H1 (cell line): ENCODE measurements around the gene SMCP. TPM values are rescaled to one million over a fixed set of nuclear protein-coding genes. Genes with fewer than 3 reads are reported as not detected.

Experiments used
- CTCF ChIA-PET: fragments of 300-600 bp; sonication (Branson Sonifier 250); formaldehyde crosslinking; loops from one replicate; lab custom pipeline; 2021; ENCODE audit not compliant: partially characterized antibody; lab: Charles Lee
- POLR2A ChIA-PET: fragments of 300-600 bp; sonication (Branson Sonifier 250); formaldehyde crosslinking; loops from one replicate; lab custom pipeline; 2021; ENCODE audit warnings: inconsistent platforms; ENCODE audit not compliant: partially characterized antibody; lab: Charles Lee
- DNase-seq, 2 experiments: peaks; one replicate each; pipeline versions ENCODE4 v3.0.0 to v3.0.0-alpha.2; 2010 to 2022; ENCODE audit warnings: low spot score in 2 of 2, low read depth in 1 of 2, mixed read lengths in 1 of 2
- FAIRE-seq: peaks from 2 replicates; lab custom pipeline; 2011; peaks lifted over from hg19 to GRCh38; lab: Jason Lieb, UNC
- H2AFZ ChIP-seq: 2 replicates; pipeline ENCODE4 v1.8.1; 2012; ENCODE audit warnings: low read length, inconsistent platforms
- H2AK5ac ChIP-seq: 2 replicates; pipeline ENCODE4 v1.6.1; 2013; ENCODE audit warnings: low read depth, low read length
- H2BK120ac ChIP-seq: replicated peaks from 2 replicates; pipeline ENCODE3; 2013; ENCODE audit warnings: low read depth, low read length, inconsistent platforms
- H2BK12ac ChIP-seq: 2 replicates; pipeline ENCODE4 v1.6.1; 2013; ENCODE audit warnings: low read depth, low read length
- H2BK15ac ChIP-seq: 2 replicates; pipeline ENCODE4 v1.6.1; 2013; ENCODE audit warnings: low read length
- H2BK20ac ChIP-seq: 2 replicates; pipeline ENCODE4 v1.6.1; 2013; ENCODE audit warnings: low read length
- H2BK5ac ChIP-seq: 2 replicates; pipeline ENCODE4 v1.6.1; 2013; ENCODE audit warnings: low read depth, low read length
- H3K14ac ChIP-seq: 2 replicates; pipeline ENCODE4 v1.6.1; 2013; ENCODE audit warnings: inconsistent platforms; ENCODE audit not compliant: insufficient read length
- H3K18ac ChIP-seq: 2 replicates; pipeline ENCODE4 v1.6.1; 2013; ENCODE audit warnings: low read length; ENCODE audit errors: extremely low read depth
- H3K23ac ChIP-seq: 2 replicates; pipeline ENCODE4 v1.6.1; 2013; ENCODE audit warnings: inconsistent platforms; ENCODE audit not compliant: insufficient read length
- H3K23me2 ChIP-seq: 2 replicates; pipeline ENCODE4 v1.6.1; 2013; ENCODE audit warnings: low read depth, low read length
- H3K27ac ChIP-seq: 2 replicates; pipeline ENCODE4 v1.6.1; 2011; ENCODE audit warnings: low read depth, low read length, inconsistent platforms
- H3K27me3 ChIP-seq, 4 experiments: replicated peaks in 1 of 4; 1 replicate in 1 of 4; 2 replicates in 3 of 4; pipeline versions ENCODE4 v1.6.1 to v1.8.1; 2011 to 2013; ENCODE audit warnings: low read length in 3 of 4, mild to moderate bottlenecking in 3 of 4, inconsistent platforms in 2 of 4, mixed read lengths in 2 of 4, moderate library complexity in 1 of 4; ENCODE audit not compliant: control insufficient read depth in 3 of 4, insufficient read depth in 3 of 4; ENCODE audit errors: extremely low read depth in 1 of 4
- H3K36me3 ChIP-seq, 4 experiments: 2 replicates each; pipeline versions ENCODE4 v1.6.1 to v1.8.1; 2011 to 2013; ENCODE audit warnings: mild to moderate bottlenecking in 4 of 4, low read length in 3 of 4, moderate library complexity in 2 of 4, control low read depth in 1 of 4, inconsistent platforms in 1 of 4; ENCODE audit not compliant: insufficient read depth in 4 of 4, control insufficient read depth in 2 of 4
- H3K4ac ChIP-seq: replicated peaks from 2 replicates; pipeline ENCODE3; 2013; ENCODE audit warnings: low read length, low read depth, mixed read lengths, inconsistent platforms; ENCODE audit not compliant: insufficient read length
- H3K4me1 ChIP-seq, 4 experiments: replicated peaks in 1 of 4; 1 replicate in 1 of 4; 2 replicates in 3 of 4; pipeline versions ENCODE4 v1.6.1 to v1.8.1; 2011 to 2013; ENCODE audit warnings: low read length in 3 of 4, inconsistent platforms in 2 of 4, mixed read lengths in 1 of 4; ENCODE audit not compliant: insufficient read depth in 4 of 4, control insufficient read depth in 3 of 4
- H3K4me2 ChIP-seq, 2 experiments: 2 replicates each; pipeline versions ENCODE4 v1.6.1 to v1.8.1; 2011 to 2013; ENCODE audit warnings: low read depth in 2 of 2, low read length in 2 of 2, control low read depth in 1 of 2, inconsistent platforms in 1 of 2, mild to moderate bottlenecking in 1 of 2; ENCODE audit not compliant: insufficient read depth in 1 of 2
- H3K4me3 ChIP-seq, 4 experiments: fragments of 200-600, 300-600 bp in 1 of 4; sonication (generic), shearing (Covaris generic), sonication (Bioruptor Twin) in 1 of 4; 2 replicates each; pipeline versions ENCODE4 v1.5.1 to v1.8.1; 2011 to 2016; ENCODE audit warnings: low read length in 4 of 4, low read depth in 3 of 4, control low read depth in 2 of 4, inconsistent platforms in 2 of 4, mild to moderate bottlenecking in 2 of 4, mixed read lengths in 1 of 4, moderate library complexity in 1 of 4; ENCODE audit not compliant: insufficient read depth in 2 of 4; ENCODE audit errors: extremely low read depth in 1 of 4
- H3K56ac ChIP-seq: replicated peaks from 2 replicates; pipeline ENCODE3; 2013; ENCODE audit warnings: low read depth, mild to moderate bottlenecking, mixed read lengths, low read length, inconsistent platforms; ENCODE audit not compliant: insufficient read length
- H3K79me1 ChIP-seq: 2 replicates; pipeline ENCODE4 v1.6.1; 2013; ENCODE audit warnings: low read depth, low read length, control low read depth
- H3K79me2 ChIP-seq, 2 experiments: 2 replicates each; pipeline versions ENCODE4 v1.6.1 to v1.8.1; 2012 to 2013; ENCODE audit warnings: low read length in 2 of 2, mild to moderate bottlenecking in 2 of 2, inconsistent platforms in 1 of 2; ENCODE audit not compliant: insufficient read depth in 2 of 2, control insufficient read depth in 1 of 2
- H3K9ac ChIP-seq, 4 experiments: replicated peaks in 1 of 4; 1 replicate in 1 of 4; 2 replicates in 3 of 4; pipeline versions ENCODE4 v1.6.1 to v1.8.1; 2011 to 2013; ENCODE audit warnings: low read depth in 3 of 4, low read length in 3 of 4, control low read depth in 2 of 4, mild to moderate bottlenecking in 2 of 4, moderate library complexity in 2 of 4, inconsistent platforms in 1 of 4; ENCODE audit errors: extremely low read depth in 1 of 4
- H3K9me3 ChIP-seq, 2 experiments: 2 replicates each; pipeline versions ENCODE4 v1.6.1 to v1.8.1; 2012 to 2013; ENCODE audit warnings: mild to moderate bottlenecking in 2 of 2, moderate library complexity in 2 of 2, control low read depth in 1 of 2, inconsistent platforms in 1 of 2, low read depth in 1 of 2, low read length in 1 of 2, mixed read lengths in 1 of 2; ENCODE audit not compliant: insufficient read depth in 2 of 2
- H4K20me1 ChIP-seq, 2 experiments: replicated peaks in 1 of 2; 2 replicates each; pipeline versions ENCODE3 to v1.8.1; 2011 to 2013; ENCODE audit warnings: inconsistent platforms in 2 of 2, low read length in 2 of 2, mild to moderate bottlenecking in 1 of 2; ENCODE audit not compliant: insufficient read depth in 2 of 2, control insufficient read depth in 1 of 2
- H4K5ac ChIP-seq: 2 replicates; pipeline ENCODE4 v1.6.1; 2013; ENCODE audit warnings: low read length, low read depth, mixed read lengths, inconsistent platforms; ENCODE audit not compliant: insufficient read length
- H4K8ac ChIP-seq: 2 replicates; pipeline ENCODE4 v1.8.0; 2013; ENCODE audit warnings: mild to moderate bottlenecking, moderate library complexity, low read length, inconsistent platforms; ENCODE audit not compliant: insufficient read depth; ENCODE audit errors: extremely low read depth
- H4K91ac ChIP-seq: replicated peaks from 2 replicates; pipeline ENCODE3; 2013; ENCODE audit warnings: low read length, mixed read lengths, inconsistent platforms; ENCODE audit not compliant: insufficient read length
- RAD21 ChIP-seq, 2 experiments: IDR thresholded peaks in 1 of 2; conservative IDR thresholded peaks in 1 of 2; 2 replicates each; pipeline ENCODE4 v1.6.1; 2011; ENCODE audit warnings: low read depth in 2 of 2, low read length in 2 of 2, improper control_type of control experiment in 1 of 2, inconsistent platforms in 1 of 2, mild to moderate bottlenecking in 1 of 2, moderate library complexity in 1 of 2
- WGBS, 2 experiments: shearing (Covaris generic) in 1 of 2; methylation state at CpG; one replicate each; pipeline versions ENCODE4 v1.1.6 to v1.1.7; 2013 to 2015; ENCODE audit warnings: low lambda C conversion rate in 2 of 2, mixed read lengths in 2 of 2, inconsistent platforms in 1 of 2, low coverage in 1 of 2, missing lambda C conversion rate in 1 of 2; ENCODE audit not compliant: insufficient replicate concordance in 2 of 2, insufficient coverage in 1 of 2, insufficient read length in 1 of 2; ENCODE audit errors: extremely low coverage in 1 of 2, missing lambda C conversion rate in 1 of 2; 5-methylcytosine and 5-hydroxymethylcytosine counted together
- polyA plus RNA-seq, 7 experiments: library from polyadenylated mRNA; depleted of rRNA in 3 of 7; stranded (reverse) in 5 of 7; unstranded in 2 of 7; fragments of >200 nt in 5 of 7; fragments of 200-250 nt in 2 of 7; gene quantifications; 1 replicate in 5 of 7; 2 replicates in 1 of 7; 4 replicates in 1 of 7; pipeline versions ENCODE4 v1.2.1 to v1.2.3, GENCODE V29; 2011 to 2013; ENCODE audit warnings: missing spikeins in 2 of 7, mixed read lengths in 2 of 7
- total RNA-seq: library from RNA; stranded (reverse); fragmentation: NEBNext Ultra II Directional; extraction: Animal tissue kit (Norgen Biotek cat#: 25700); gene quantifications from 2 replicates; pipeline ENCODE4 v1.2.1, GENCODE V29; 2021
- TF ChIP-seq, protein P1 (sequence below), 3 experiments: IDR thresholded peaks; 1 replicate in 2 of 3; 2 replicates in 1 of 3; pipeline versions ENCODE4 v1.5.1 to v1.6.1; 2011; ENCODE audit warnings: low read length in 3 of 3, mild to moderate bottlenecking in 3 of 3, inconsistent platforms in 2 of 3, low read depth in 1 of 3, moderate library complexity in 1 of 3; ENCODE audit not compliant: insufficient read depth in 1 of 3; ENCODE audit errors: control extremely low read depth in 1 of 3
- TF ChIP-seq, protein P2 (sequence below): IDR thresholded peaks from 2 replicates; pipeline ENCODE4 v1.6.1; 2012; ENCODE audit warnings: low read length, inconsistent platforms

SMCP gene
- total and polyA plus RNA-seq, 2 of the 8 experiments (the other 6 are each of a cell fraction or from before 2014, with no cell fraction given), result not detected

GRCh38 chr1:152926091-152926490 lies 48.0 kb downstream of the SMCP start:
- Histone ChIP-seq H3K4me2 (no peak overlapping the region), H3K27me3 (no peaks in the 10 kb centered on the region), H3K23ac (no peak overlapping the region), H2BK12ac (no peak overlapping the region), H4K5ac (no peak overlapping the region), H2BK20ac (no peak overlapping the region), H3K4ac (no peak overlapping the region), H3K14ac (no peak overlapping the region), H2BK15ac (no peak overlapping the region), H3K27ac (no peak overlapping the region), H4K91ac (no peak overlapping the region), H2AK5ac (no peak overlapping the region), H3K9me3 (peaks cover 16 to 18% of the 10 kb centered on the region in 2 experiments), H3K79me2 (no peaks in the 10 kb centered on the region), H2BK5ac (no peak overlapping the region), H3K23me2 (no peaks in the 10 kb centered on the region), H4K8ac (no peak overlapping the region), H3K36me3 (peaks cover 0 to 5% (median 0%) of the 10 kb centered on the region in 4 experiments; a peak in 1 of 8 replicates), H3K18ac (no peak overlapping the region), H3K56ac (no peak overlapping the region), H2BK120ac (no peak overlapping the region), H4K20me1 (no peaks in the 10 kb centered on the region), H2AFZ (no peak overlapping the region), H3K4me1 (no peaks in the 10 kb centered on the region), H3K4me3 (no peak overlapping the region), H3K79me1 (no peaks in the 10 kb centered on the region), H3K9ac (no peak overlapping the region)
- DNase-seq (no peak), FAIRE-seq (peak; percentile 65)
- 77% methylated on average over 3 of the region's 3 CpGs; no CpG with 5 or more reads in 1 of the 2 experiments for WGBS, 2 experiments
- peak; percentile 85 to 86 for TF ChIP-seq RAD21 (IDR thresholded peaks at IDR 0.05 in 1 of 2, conservative IDR thresholded peaks at IDR 0.05 in 1 of 2; ENCODE audit: low read depth in 2 of 2, low read length in 2 of 2)
- TF ChIP-seq, protein P1, sequence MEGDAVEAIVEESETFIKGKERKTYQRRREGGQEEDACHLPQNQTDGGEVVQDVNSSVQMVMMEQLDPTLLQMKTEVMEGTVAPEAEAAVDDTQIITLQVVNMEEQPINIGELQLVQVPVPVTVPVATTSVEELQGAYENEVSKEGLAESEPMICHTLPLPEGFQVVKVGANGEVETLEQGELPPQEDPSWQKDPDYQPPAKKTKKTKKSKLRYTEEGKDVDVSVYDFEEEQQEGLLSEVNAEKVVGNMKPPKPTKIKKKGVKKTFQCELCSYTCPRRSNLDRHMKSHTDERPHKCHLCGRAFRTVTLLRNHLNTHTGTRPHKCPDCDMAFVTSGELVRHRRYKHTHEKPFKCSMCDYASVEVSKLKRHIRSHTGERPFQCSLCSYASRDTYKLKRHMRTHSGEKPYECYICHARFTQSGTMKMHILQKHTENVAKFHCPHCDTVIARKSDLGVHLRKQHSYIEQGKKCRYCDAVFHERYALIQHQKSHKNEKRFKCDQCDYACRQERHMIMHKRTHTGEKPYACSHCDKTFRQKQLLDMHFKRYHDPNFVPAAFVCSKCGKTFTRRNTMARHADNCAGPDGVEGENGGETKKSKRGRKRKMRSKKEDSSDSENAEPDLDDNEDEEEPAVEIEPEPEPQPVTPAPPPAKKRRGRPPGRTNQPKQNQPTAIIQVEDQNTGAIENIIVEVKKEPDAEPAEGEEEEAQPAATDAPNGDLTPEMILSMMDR (IDR thresholded peaks at IDR 0.05; ENCODE audit: control extremely low read depth in 1 of 3, insufficient read depth in 1 of 3, low read depth in 1 of 3, low read length in 3 of 3), result peak; percentile 21 to 76 (median 60)
- TF ChIP-seq, protein P2, sequence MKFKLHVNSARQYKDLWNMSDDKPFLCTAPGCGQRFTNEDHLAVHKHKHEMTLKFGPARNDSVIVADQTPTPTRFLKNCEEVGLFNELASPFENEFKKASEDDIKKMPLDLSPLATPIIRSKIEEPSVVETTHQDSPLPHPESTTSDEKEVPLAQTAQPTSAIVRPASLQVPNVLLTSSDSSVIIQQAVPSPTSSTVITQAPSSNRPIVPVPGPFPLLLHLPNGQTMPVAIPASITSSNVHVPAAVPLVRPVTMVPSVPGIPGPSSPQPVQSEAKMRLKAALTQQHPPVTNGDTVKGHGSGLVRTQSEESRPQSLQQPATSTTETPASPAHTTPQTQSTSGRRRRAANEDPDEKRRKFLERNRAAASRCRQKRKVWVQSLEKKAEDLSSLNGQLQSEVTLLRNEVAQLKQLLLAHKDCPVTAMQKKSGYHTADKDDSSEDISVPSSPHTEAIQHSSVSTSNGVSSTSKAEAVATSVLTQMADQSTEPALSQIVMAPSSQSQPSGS, result no peak
- ChIA-PET CTCF (interaction anchor here (0.8 to 2.1 kb wide), 9 partner anchors 16 to 298 kb away, joined by 3 to 11 read pairs (median 3); partner anchors contain the start of gene SMCP), POLR2A (no interaction called here)
